Left forelimb (tissue), 1 donor: ENCODE measurements around the gene DCANP1.
A peak's percentile ranks its signal among the peaks of the same experiment; 100 is the strongest.
"Not testable (repeated sequence)": the region's sequence is repeated elsewhere in the genome, so short reads cannot be mapped to it uniquely, and the experiment has no call there.

ENCODE experiments used
- DNase-seq: peaks from one replicate; pipeline ENCODE4 v3.0.0-alpha.2; 2018; ENCODE audit warnings: low spot score

Gene DCANP1

GRCh38 chr5:135447298-135447929 is at the start of gene DCANP1:
Gene DCANP1, minus strand, starts transcription at chr5:135447348. Its CDS starts 240 bp downstream, at chr5:135447108.
- DNase-seq: peak; percentile 30

GRCh38 chr5:135495531-135495930 is 48.4 kb upstream of the DCANP1 start:
- not testable (repeated sequence) for DNase-seq

- peak; percentile 40 for DNase-seq
These were observed 47.0 kb upstream of the DCANP1 start for GRCh38 chr5:135494196-135494595.

GRCh38 chr5:135493406-135494180 is 46.4 kb upstream of the DCANP1 start:
- DNase-seq: peak; percentile 49

- DNase-seq: peak; percentile 60
These were observed 45.1 kb upstream of the DCANP1 start for GRCh38 chr5:135492319-135492626.

GRCh38 chr5:135491552-135492318 is 44.6 kb upstream of the DCANP1 start:
- peak; percentile 25 for DNase-seq

GRCh38 chr5:135491038-135491551 is 43.9 kb upstream of the DCANP1 start:
- DNase-seq: peak; percentile 40

- DNase-seq: peak; percentile 57
These were observed 43.3 kb upstream of the DCANP1 start for GRCh38 chr5:135490245-135491037.

GRCh38 chr5:135489466-135490244 is 42.5 kb upstream of the DCANP1 start:
- DNase-seq: peak; percentile 62

- DNase-seq: peak; percentile 65
These were observed 41.7 kb upstream of the DCANP1 start for GRCh38 chr5:135488727-135489465.

- peak; percentile 48 for DNase-seq
These were observed 40.8 kb upstream of the DCANP1 start for GRCh38 chr5:135487839-135488514.

GRCh38 chr5:135487037-135487395 is 39.9 kb upstream of the DCANP1 start:
- peak; percentile 56 for DNase-seq

GRCh38 chr5:135486131-135487036 is 39.2 kb upstream of the DCANP1 start:
- DNase-seq: peak; percentile 23

- DNase-seq: peak; percentile 57
These were observed 37.5 kb upstream of the DCANP1 start for GRCh38 chr5:135484674-135485086.

- peak; percentile 23 for DNase-seq
These were observed 36.1 kb upstream of the DCANP1 start for GRCh38 chr5:135483254-135483653.

- peak; percentile 56 for DNase-seq
These were observed 35.3 kb upstream of the DCANP1 start for GRCh38 chr5:135482381-135482933.

- peak; percentile 51 for DNase-seq
These were observed 34.8 kb upstream of the DCANP1 start for GRCh38 chr5:135481909-135482311.

GRCh38 chr5:135481387-135481786 is 34.2 kb upstream of the DCANP1 start:
- peak; percentile 3 for DNase-seq
